ENCODE results near the gene DYNLT3.

The DYNLT3 gene

GRCh38 chrX:37879692-37880091 is 32.3 kb upstream of the DYNLT3 start:
- DNase-seq (ENCODE audit: extremely low read depth, low read depth) = no peak

DNA sequence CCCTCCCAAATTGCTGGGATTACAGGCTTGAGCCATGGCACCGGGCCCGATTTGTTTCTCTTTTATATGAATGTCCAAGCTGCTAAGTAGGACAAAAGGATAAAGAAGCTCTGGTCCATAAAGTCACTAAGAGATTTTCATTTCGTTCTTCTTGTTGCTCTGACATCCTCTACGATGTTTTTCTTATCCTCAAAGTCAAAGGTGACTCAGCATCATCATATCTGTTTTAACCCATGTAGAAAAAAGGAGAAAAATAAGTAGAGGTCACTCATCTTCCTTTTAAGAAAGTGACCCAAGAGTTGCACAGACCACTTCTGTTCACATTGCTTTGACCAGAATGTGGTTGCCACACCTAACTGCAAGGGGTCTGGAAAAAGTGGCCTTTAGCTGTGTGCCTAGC is 29.3 kb upstream of the DYNLT3 start:
- no peak for DNase-seq (ENCODE audit: extremely low read depth, low read depth)
- no peak for TF ChIP-seq CTCF (IDR thresholded peaks at IDR 0.05; ENCODE audit: low read depth, low read length)

More at GRCh38 chrX:37879692-37880091, 32.3 kb upstream of the DYNLT3 start:
- no peak for TF ChIP-seq CTCF (IDR thresholded peaks at IDR 0.05; ENCODE audit: low read depth, low read length)

GRCh38 chrX:37875675-37876074 is 28.3 kb upstream of the DYNLT3 start:
- TF ChIP-seq CTCF (IDR thresholded peaks at IDR 0.05; ENCODE audit: low read depth, low read length) = no peak
- DNase-seq (ENCODE audit: extremely low read depth, low read depth) = no peak

- no peak for TF ChIP-seq CTCF (IDR thresholded peaks at IDR 0.05; ENCODE audit: low read depth, low read length)
- DNase-seq (ENCODE audit: extremely low read depth, low read depth) = no peak
Measured at GRCh38 chrX:37873220-37873619, 25.8 kb upstream of the DYNLT3 start.

- no peak for TF ChIP-seq CTCF (IDR thresholded peaks at IDR 0.05; ENCODE audit: low read depth, low read length)
- DNase-seq (ENCODE audit: extremely low read depth, low read depth) = no peak
Measured at GRCh38 chrX:37872303-37872655, 24.9 kb upstream of the DYNLT3 start.

GRCh38 chrX:37871626-37872302 is 24.4 kb upstream of the DYNLT3 start:
- TF ChIP-seq CTCF (IDR thresholded peaks at IDR 0.05; ENCODE audit: low read depth, low read length) = no peak
- peak; percentile 81 for DNase-seq (ENCODE audit: extremely low read depth, low read depth)

- no peak for TF ChIP-seq CTCF (IDR thresholded peaks at IDR 0.05; ENCODE audit: low read depth, low read length)
- no peak for DNase-seq (ENCODE audit: extremely low read depth, low read depth)
Measured at GRCh38 chrX:37867536-37868153, 20.3 kb upstream of the DYNLT3 start.

All from AG09319 (cell line).